ENCODE data around the gene DCTD.

Gene DCTD

DNA sequence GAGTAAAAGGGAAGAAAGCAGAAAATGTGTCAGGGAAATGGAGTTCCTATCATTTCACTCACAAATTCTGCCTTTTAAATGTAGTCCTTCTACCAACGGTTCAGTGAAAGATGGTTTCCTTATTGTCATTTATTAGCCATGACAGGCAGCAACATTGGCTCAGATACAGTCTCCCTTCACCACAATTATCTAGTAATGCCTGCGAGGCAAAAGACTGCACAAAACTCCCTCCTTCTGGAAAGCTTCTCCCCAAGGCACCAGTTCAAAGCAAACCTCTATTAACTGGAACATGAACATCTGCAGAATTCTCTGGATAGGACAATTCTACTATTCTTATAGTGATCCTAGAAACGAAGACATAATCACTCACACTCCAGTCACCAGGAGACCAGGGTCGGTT, 28.3 kb downstream of the DCTD start:
- no peak for DNase-seq

DNA sequence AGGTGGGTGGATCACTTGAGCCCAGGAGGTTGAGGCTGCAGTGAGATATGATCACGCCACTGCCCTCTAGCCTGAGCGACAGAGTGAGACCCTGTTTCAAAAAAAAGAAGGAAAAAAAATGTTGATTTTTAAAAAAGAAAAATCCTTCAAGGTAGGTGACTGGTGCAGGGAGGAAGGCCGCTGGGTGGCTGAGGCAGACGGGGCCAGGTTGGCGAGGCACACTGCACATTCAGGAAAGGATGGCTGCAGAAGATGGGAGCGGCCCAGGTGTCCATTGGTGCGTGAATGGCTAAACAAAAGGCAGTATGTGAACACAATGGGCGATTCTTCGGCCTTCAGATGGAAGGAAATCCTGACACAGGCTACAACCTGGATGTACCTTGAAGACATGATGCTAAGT, 30.4 kb downstream of the DCTD start:
- no peak for DNase-seq

DNA sequence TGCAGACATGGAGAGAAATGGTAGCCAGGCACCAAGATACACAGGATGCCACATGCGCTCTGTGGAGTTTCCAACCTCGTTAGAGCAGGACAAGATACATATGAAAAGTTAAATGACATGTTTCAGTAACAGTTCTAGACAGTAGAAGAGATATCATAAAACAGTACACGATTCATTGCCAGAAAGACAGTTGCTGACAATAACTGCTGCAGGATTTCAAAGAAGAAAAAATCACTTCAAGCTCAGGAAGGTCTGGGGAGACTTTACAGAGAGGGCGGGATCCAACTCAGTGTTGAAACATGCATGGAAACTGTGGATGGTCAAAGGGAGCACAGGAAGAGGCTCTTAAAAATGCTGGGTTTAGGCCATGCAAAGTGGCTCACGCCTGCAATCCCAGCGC, 31.0 kb downstream of the DCTD start:
- no peak for DNase-seq

DNA sequence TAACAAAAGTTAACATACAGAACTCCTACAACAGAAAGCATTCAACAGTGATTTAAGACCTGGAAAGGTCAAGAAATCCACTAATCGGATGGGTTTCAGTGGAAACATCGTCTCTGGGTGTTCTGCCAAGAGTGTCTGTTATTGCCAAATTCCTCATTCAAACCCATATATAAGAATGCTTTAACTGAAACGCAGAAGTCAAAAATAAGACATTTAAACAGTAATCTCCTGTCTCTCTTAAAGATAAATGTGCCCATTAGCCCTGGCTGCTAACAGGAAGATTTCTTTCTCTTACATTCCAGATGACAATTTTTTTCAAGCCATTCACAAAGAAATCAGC, 31.5 kb downstream of the DCTD start:
- DNase-seq, result no peak

DNA sequence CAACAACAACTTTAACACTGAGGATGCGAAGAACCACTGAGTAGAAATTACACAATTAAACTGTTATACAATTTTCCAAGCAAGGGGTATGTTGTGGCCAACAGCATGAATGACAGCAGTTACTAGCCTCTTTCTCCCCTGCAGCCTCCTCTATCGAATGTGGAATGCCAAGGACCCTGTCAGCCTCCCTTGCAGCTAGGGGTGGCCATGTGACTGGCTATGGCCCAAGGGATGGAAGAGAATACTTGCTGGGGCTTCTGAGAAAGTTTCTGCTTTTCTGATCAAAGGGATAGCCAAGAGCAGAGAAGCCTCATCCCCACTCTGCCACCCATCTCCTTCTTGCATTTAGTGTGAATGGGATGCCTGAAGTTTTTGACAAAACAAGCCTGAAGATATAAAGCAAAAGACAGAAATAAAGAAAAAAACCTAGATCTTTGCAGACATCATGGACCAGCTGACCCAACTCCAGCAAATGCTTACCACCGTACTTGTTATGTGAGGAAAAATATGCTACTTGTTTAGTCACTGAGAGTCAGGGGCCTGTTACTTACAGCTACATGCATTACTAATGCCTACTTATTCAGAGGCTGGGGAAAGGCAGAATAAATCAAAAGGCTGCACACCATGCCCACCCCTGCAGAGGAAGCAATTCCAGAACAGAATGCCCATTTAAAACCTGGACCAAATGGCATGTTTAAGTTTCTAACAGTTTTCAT, 32.0 kb downstream of the DCTD start:
- no peak for DNase-seq

DNA sequence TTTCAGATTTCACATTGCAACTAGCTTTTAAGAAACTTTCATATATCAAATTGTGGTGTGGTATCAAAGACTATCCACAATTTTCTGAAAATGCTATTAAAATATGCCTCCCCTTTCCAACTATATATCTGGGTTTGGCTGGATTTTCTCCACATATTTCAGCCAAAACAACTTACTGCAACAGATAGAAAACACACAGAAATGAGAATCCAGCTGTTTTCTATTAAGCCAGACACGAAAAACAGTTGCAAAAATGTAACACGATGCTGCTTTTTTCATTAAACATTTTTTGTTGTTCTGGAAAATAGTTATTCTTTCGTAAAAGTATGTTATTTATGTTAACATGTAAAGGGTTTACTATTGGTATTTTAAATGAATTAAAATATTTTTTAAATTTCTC, 33.1 kb downstream of the DCTD start:
- no peak for DNase-seq

DNA sequence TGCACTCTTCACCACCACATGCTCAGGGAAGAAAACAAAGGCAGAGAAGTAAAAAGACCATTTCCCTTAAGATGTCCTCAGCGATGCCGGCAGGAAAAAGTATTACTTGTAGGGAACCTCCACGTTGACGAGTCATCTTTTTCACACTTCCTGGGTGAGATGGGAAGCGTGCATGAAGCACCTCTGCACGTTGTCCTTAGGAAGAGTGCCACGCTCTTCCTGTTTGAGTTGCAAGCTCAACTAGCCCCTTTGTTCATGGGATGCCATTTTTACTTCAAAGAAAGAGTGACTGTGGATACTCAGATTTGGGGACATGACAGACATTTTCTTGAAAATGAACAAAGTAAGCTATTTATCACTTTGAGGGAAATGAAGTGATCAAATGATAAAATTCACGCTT, 33.8 kb downstream of the DCTD start:
- no peak for DNase-seq

DNA sequence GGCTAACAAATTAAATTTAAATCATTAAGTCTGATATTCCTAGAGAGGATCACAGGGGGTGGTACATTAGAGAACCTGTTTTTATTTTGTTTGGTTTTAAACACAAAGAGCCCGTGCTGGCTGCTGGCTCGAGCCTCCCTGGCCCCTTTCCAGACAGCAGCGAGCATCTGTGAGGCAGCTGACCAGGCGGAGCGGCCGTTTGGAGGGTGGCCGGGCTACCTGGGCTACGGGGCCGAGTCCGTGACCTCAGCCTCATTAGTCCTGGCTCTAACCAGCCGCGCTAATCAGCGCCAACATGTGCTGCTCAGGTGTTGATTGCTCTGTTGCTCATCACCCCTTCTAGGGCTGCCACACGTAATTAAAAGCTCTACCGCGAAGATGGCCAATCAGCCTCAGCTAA, 35.3 kb downstream of the DCTD start:
- no peak for DNase-seq

DNA sequence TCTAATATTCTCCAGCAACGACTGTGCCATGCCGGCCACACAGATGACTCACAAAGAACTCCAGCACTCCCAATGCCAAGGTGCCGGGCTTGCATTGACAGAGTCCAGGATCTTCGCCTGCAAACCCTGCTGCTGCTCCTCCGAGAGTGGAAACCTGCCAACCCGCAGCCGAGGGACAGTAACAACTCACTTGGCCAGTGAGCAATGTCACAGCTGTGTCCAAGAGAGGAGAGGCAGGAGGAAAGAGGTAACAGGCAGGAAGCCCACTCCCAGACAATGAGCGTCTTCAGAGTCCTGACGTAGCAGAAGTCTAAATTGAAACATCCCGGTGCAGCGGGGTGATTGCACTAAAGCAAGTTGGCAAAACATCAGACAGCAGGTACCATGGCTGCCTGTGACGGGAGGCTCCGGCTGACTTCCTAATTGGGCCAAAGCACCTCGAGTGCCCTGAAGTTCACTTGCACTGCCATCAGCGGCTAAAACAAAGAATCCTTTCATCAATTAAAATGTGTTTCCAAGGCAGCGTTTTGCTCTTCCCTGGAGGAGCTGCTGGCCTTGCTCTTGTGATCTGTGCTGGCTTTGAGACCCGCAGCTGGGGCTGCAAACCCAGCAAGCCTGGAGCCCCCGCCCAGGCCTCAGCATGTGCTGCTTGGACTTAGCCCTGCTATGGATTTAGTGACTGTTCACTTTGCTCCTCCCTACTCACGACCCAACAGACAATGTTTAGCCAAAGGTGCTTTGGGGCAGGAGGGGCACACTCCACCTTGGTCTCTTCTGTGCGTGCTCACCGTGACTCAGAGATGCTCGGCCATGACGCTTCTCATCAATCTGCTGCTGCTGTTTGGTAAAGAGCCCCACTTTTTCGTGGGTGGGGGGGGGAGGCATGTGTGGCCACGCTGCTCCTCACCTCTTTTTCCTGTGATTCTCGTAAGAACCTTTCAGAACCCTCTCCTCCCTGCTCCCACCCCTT, 36.5 kb downstream of the DCTD start:
- DNase-seq, result peak in 1 of 2 donors; percentile 15

DNA sequence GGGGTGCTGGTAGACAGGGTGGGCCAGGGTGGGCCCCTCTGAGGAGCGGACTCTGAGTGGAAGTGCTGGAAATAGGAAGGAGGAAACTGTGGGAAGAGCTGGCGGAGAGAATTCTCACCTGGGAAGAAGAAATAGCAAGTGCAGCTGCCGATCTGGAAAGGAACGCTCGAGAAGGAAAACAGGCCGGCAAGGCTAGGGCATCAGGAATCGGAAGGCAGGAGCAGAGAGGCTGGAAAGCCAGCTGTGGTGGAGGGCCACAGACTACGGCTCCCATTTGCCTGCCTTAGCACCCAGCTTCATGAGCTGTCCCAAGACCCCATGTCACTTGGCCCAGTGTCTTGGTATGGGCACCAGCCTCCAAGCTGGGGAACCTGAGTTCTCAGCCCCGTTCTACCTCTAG, 37.3 kb downstream of the DCTD start:
- no peak for DNase-seq

DNA sequence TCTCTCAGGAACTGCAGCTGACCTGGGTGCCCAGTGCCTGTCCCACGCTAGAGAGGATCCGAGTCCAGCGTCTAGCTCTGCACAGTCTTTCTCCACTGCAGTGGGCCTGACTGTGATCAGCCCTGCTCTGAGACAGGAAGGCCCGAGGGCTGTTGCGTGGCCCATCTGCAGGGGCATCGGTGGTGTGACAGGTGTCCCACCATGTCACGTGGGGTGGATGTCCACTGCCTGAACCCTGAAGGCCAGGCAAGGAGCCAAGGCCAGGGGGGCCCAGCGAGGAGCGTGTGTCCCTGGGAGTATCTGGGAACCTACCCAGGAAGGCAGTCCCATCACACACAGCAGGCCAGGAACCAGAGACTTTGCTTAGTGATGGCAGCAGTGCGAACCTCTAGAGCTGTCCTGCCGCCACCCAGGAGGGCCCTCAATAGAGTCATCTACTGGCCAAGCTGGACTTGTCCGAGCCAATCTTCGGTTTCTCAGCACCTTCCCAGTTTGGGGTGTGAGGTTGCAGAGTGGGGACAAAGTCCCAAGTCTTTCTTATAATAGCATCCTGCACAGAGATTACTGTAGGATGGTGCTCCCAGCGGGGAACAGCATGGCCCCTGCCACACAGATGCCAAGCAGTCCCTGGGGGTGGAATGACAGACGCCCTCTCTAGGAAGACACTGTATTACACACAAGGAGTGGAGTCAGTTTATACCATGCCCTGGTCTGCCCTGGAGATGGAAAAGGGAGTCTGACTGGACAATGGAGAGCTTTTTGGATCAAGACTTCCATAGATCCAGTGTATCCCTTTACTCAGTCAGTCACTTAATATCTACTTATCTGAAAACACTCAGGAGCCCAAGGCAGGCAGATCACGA, 38.3 kb downstream of the DCTD start:
- no peak for DNase-seq

DNA sequence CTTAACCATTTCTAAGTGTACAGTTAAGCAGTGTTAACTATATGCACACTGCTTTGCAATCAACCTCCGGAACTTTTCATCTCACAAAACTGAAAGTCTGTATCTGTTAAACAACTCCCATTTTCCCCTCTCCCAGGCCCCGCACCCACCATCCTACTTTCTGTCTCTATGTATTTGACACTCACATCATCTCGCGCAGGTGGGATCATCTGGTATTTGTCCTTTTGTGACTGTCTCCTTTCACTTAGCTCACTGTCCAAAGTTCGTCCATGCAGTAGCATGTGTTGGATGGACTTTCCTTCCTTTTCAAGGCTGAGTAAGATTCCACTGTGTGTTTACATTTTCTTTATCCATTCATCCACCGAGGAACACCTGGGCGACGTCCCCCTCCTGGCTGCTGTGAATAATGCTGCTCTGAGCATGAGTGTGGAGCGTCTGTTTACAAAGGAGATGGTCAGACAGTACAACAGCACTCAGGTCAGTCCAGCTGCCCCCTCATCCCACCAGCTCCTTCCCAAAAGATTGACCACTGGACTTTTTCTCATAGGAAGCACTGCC, 39.8 kb downstream of the DCTD start:
- no peak for DNase-seq

DNA sequence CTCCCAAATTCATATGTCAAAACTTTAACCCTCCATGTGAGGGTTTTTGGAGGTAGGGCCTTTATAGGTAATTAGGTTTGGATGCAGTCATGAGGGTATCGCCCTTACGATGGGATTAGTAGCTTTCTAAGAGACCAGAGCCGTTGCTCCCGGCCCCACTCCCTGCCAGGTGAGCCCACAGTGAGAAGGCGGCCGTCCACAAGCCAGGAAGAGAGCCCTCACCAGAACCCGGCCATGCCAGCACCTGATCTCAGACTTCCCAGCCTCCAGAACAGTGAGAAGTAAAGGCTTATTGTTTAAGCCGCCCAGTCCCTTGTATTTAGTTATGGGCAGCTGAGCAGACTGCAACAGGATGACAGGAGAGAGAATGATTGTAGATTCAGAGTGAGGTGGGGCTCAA, 40.8 kb downstream of the DCTD start:
- DNase-seq, result no peak

DNA sequence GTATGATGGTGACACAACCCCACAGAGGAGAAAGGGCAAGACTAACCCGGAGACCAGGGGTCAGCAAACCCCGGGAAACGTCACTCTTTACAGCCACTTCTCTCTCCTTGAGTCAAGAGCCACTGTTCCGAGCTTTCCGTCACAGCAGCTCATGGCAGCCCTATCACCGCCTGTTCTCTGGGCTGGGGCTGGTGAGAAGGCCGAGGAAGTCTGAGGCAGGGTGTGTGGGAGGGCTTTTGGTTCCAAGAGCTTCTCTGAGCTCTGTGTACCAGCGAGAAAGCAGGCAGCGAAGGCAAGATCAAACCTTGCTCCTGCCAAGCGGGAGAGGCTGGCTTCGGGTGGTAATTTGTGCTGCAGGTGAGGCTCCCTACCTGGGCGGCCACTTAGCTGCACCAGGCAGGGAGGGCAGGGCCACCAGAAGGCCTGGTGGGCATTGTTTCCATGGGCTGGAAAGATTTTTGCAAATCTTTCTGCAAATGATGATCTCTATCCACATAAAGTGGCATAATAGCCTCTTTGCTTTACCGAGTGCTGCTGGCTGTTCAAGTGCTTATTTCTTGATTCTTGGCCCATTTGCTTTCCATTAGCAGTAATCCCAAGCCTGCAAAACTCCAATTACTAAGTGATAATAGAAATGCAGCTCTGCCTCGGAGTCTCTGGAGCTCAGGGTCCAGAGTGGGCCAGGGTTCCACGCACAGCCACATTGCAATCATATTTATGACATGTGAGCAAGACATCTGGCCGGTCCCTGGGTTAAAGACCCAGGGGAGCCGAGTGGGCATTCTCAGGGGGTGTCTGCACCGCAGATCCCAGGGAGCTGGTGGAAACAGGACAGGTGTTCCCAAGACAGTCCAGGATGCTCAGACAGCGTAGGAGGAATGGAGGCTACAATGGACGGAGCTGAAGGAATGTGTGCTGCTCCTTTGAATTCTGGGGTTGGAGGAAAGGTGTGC, 41.5 kb downstream of the DCTD start:
- DNase-seq, result no peak

DNA sequence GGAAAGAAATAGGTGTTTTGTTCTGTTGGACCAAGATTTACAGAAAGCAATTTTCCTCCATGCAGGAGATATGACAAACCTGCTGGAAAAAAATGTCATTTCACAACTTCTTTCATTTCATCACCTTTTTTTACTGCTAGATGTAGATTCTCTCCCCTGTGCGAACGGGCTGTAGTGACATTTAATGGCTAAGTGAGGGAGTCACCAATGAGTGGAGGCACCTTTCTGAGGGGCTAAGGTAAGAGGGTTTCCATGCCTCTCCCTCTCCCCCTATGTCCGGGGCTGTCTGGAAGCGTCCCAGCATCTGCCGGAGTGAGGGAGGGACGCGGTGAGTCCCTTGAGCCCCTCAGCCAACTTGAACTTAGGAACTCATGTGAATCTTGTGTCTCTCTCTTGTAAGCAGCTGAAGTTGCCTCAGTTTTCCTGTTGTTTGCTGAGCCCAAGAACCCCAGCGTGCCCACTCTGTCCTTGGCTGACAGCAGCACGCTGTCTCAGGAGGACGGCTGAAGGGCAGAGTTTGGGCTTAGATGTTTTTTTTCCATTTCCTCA, 42.3 kb downstream of the DCTD start:
- no peak for DNase-seq

DNA sequence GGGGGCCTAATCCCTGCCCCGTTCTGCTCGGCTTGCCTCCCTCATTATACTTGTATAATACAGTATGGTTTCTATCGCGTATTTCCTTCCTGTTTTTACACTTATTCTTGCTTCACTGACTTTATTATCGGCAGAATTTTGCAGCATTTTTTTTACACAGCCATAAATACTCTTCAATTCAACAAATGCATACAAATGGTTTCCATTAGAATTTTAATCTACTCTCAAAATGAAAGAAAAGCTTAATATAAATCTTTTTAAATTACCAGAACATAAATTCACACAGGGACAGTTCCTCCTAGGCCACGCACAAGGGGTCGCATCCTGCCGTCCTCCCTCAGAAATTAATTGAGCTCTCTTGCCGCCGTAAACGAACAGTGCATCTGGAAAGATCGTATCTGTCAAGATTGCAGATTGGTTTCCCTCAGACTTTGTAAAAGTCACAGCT, 42.9 kb downstream of the DCTD start:
- DNase-seq, result no peak

DNA sequence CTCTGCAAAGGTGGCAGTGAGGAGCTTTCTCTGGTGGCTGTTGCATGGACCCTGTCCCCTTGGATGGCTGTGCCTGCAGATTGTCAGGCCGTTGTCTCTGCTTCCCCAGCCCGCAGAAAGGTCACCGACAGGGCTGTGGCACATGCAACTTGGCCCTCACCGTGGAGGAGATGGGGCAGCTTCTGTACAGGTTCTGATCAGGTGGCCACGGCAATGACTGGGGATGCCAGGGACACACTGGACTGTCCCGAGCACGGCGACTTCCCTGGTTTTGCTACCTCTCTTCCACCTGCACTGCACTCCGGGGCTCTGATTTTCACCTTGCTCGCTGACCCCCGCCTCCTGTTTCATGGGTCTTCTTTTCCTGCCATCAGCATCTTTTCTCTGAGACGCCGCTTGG, 43.5 kb downstream of the DCTD start:
- no peak for DNase-seq

DNA sequence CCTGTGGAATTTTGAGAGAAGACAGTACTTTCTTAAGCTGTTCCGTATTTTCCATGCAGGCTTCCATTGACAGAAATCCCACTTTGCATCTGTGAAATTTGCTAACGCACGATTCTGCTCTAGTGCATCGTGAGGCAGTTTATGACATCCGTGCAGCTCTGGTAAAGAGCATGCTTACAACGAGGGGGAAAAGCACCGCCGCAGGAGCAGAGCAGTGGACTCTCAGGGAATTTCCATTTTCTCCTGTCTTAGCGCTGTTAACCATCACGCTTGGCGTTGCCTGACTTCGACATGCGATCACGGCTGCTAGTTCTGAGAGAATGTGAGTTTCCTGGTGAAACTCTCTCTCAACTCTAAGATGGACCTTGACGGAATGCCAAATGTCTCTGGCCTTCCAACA, 43.9 kb downstream of the DCTD start:
- DNase-seq, result no peak

DNA sequence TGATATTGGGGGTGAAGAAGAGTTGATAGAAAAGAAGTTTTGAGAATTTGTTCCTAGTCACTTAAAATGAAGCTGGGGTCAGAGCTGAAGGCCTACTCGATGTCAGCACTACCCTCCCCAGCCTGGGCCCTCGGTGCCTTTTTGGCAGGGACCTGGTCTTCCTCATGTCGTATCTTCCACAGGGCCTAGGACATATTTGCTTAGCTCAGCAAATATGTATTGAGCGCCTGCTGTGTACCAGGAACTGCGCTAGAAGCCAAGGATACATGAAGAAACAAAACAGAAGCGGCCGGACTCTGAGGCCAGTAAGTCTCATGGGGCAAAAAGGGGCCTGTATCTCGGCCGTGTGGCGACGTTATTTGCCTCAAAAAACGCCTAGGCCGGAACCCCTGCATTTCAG, 44.3 kb downstream of the DCTD start:
- DNase-seq, result no peak

DNA sequence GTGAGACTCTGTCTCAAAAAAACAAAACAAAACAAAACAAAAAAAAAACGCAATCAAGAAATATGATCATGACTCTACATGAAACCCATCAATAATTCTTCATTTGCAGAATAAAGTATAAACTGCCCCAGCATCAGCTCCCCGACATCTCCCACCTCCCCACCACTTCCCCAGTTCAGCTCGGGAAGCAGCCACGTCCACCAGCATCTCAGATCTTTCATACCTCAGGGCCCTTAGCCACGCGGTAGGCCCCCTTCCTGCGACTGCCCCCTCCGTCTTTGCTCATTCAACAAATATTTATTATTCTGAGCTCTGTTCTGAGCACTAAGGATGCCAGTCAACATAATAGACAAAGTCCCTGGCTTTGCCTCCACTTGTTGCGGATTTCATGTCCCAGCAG, 45.6 kb downstream of the DCTD start:
- no peak for DNase-seq

DNA sequence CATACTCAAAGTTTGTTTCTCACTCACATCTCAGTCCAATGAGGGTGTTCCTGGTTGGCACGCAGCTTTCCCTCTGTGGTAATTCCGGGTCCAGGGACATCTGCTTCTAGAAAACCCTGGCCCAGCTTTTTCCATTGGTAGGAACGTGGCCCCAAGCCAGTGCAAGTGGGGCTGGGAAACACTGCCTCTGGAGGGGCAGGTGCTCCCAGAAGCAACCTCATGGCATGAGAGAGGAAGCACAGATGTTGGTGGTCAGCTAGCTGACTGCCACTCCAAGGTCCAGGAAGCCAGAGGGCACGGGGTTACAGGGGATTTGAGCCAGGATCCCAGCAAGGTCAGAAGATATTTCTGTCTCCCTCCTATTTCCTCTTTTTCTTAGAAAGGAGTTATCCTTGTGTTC, 47.5 kb downstream of the DCTD start:
- DNase-seq, result no peak

DNA sequence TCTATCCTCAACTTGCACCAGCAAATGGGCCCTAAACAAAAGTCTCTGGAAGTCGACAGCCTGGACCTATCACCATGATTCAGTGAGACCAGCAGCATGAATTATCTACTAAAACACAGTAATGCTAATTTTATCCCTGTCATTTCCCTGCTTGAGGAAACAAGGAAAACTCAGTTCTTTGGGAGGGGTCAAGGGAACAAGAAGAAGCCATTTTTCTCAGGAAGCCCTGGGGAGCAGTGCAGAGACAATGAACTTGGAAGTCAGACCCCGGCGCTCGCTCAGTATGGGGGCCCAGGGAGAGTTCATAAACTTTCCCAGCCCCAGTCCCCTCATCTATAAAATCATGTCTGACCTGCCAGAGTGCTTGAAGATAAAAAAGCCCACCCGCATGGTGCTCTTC, 50.4 kb downstream of the DCTD start:
- DNase-seq, result no peak

All from hippocampal formation (tissue), 2 donors.